Adrenal gland (tissue), 5 donors: ENCODE results near the gene ZBTB42.

Experiments
- POLR2A ChIP-seq, 2 donors: fragments of 450-650 bp; IDR thresholded peaks; one replicate each; pipeline ENCODE4 v1.6.1; 2017; ENCODE audit warnings: antibody characterized with exemption in 2 of 2, mild to moderate bottlenecking in 2 of 2, moderate library complexity in 1 of 2
- TF ChIP-seq, protein P1 (sequence below), 6 experiments: fragments of 450-650 bp in 4 of 6; fragments of 200-600 bp in 2 of 6; sonication (generic) in 1 of 6; IDR thresholded peaks; 1 replicate in 5 of 6; 2 replicates in 1 of 6; pipeline versions ENCODE4 v1.5.1 to v1.8.0; 2016 to 2021; ENCODE audit warnings: antibody characterized with exemption in 6 of 6, mild to moderate bottlenecking in 2 of 6, moderate library complexity in 1 of 6
- donor health status: DM: no; HTN: no; CAD: no.

DNA sequence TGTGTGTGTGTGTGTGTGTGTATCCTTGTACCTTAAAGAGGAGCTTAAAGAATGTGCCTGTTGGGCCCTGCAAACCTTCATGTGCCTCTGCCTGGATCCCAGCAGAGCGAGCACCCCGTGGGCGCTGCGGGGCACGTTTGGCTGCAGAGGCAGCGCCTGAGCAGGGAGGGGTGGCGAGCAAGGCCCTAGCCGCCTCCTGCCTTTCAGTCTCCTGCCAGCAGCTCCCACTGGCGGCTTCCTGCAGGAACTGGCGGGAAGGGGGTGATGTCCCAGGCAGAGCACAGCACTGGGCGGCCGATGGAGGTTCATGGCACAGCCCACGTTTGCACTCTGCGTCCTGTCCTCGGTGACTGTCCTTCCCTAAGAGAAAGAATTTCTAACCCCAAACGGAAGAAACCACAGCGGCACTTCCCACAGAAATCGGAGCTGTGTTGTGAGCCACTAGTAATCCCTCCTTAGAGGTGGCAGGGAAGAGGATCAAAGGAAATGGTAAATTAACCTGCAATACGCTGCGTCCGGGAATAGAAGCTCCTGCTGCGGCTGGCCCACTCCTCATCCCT is 19.8 kb downstream of the ZBTB42 start:
- TF ChIP-seq, protein P1, sequence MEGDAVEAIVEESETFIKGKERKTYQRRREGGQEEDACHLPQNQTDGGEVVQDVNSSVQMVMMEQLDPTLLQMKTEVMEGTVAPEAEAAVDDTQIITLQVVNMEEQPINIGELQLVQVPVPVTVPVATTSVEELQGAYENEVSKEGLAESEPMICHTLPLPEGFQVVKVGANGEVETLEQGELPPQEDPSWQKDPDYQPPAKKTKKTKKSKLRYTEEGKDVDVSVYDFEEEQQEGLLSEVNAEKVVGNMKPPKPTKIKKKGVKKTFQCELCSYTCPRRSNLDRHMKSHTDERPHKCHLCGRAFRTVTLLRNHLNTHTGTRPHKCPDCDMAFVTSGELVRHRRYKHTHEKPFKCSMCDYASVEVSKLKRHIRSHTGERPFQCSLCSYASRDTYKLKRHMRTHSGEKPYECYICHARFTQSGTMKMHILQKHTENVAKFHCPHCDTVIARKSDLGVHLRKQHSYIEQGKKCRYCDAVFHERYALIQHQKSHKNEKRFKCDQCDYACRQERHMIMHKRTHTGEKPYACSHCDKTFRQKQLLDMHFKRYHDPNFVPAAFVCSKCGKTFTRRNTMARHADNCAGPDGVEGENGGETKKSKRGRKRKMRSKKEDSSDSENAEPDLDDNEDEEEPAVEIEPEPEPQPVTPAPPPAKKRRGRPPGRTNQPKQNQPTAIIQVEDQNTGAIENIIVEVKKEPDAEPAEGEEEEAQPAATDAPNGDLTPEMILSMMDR (IDR thresholded peaks at IDR 0.05): peak; percentile 7 to 56 (median 31)
- no peak for TF ChIP-seq POLR2A (IDR thresholded peaks at IDR 0.05)
